Testis (tissue), 2 donors: ENCODE data around the gene SIPA1.

Experiments used
- POLR2A ChIP-seq: fragments of 450-650 bp; IDR thresholded peaks from one replicate; pipeline ENCODE4 v1.6.1; 2017; ENCODE audit warnings: antibody characterized with exemption, mild to moderate bottlenecking, moderate library complexity
- TF ChIP-seq, protein P1 (sequence below), 3 experiments: fragments of 450-650 bp in 2 of 3; fragments of 200-600 bp in 1 of 3; sonication (generic) in 1 of 3; IDR thresholded peaks; one replicate each; pipeline ENCODE4 v1.5.1; 2016 to 2019; ENCODE audit warnings: antibody characterized with exemption in 3 of 3, mild to moderate bottlenecking in 2 of 3, moderate library complexity in 1 of 3

GRCh38 chr11:65672180-65672860, 34.4 kb downstream of the SIPA1 start:
- TF ChIP-seq, protein P1, sequence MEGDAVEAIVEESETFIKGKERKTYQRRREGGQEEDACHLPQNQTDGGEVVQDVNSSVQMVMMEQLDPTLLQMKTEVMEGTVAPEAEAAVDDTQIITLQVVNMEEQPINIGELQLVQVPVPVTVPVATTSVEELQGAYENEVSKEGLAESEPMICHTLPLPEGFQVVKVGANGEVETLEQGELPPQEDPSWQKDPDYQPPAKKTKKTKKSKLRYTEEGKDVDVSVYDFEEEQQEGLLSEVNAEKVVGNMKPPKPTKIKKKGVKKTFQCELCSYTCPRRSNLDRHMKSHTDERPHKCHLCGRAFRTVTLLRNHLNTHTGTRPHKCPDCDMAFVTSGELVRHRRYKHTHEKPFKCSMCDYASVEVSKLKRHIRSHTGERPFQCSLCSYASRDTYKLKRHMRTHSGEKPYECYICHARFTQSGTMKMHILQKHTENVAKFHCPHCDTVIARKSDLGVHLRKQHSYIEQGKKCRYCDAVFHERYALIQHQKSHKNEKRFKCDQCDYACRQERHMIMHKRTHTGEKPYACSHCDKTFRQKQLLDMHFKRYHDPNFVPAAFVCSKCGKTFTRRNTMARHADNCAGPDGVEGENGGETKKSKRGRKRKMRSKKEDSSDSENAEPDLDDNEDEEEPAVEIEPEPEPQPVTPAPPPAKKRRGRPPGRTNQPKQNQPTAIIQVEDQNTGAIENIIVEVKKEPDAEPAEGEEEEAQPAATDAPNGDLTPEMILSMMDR (IDR thresholded peaks at IDR 0.05): no peak
- TF ChIP-seq POLR2A: no peak
